ENCODE measurements around the gene TMEM236.

Gene TMEM236

DNA sequence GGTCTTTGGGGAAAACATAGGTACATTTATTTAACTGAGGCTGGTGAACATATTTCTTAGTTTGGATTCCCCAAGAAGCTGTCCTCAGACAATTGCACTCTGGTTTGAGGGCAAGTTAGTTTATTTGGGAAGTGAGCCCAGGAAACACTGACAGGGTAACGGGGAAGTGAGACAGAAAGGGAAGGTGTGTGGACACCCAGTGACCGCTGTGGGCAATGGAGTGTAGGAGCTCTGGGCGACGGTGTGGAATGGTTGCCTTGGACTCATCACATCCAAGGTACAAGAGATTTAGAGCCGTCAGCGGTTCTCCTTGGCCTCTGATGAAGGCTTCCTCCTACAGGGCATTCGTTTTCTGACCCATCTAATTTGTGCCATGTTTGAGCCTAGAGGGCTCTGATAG lies 64.2 kb downstream of the TMEM236 start:
- H3K4me3 ChIP-seq (ENCODE audit: low read depth, low read length), result no peak overlapping the region
- no peak for DNase-seq (ENCODE audit: low read depth)
- TF ChIP-seq, protein P1, sequence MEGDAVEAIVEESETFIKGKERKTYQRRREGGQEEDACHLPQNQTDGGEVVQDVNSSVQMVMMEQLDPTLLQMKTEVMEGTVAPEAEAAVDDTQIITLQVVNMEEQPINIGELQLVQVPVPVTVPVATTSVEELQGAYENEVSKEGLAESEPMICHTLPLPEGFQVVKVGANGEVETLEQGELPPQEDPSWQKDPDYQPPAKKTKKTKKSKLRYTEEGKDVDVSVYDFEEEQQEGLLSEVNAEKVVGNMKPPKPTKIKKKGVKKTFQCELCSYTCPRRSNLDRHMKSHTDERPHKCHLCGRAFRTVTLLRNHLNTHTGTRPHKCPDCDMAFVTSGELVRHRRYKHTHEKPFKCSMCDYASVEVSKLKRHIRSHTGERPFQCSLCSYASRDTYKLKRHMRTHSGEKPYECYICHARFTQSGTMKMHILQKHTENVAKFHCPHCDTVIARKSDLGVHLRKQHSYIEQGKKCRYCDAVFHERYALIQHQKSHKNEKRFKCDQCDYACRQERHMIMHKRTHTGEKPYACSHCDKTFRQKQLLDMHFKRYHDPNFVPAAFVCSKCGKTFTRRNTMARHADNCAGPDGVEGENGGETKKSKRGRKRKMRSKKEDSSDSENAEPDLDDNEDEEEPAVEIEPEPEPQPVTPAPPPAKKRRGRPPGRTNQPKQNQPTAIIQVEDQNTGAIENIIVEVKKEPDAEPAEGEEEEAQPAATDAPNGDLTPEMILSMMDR (IDR thresholded peaks at IDR 0.05; ENCODE audit: control insufficient read depth, extremely low read depth, insufficient read depth), result no peak

DNA sequence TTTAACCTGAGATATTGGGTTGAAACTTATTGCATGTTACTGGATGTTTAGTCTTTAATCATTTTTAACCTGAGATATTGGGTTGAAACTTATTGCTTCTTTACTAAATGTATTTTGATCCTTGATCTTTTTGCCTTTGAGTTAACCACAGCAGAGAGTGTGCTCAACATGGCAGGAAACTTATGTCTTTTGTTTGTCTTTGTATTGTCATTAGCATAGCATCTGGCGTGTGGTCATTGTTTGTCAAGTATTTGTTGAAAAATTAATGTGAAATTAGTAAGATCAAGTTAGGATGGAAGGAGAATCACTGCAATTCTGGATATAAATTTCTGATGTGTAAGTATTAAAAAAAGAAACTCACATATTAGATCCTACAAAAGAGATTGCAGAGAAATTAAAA lies 65.3 kb downstream of the TMEM236 start:
- no peak for DNase-seq (ENCODE audit: low read depth)
- TF ChIP-seq, protein P1 (IDR thresholded peaks at IDR 0.05; ENCODE audit: control insufficient read depth, extremely low read depth, insufficient read depth), result no peak
- no peak overlapping the region for H3K4me3 ChIP-seq (ENCODE audit: low read depth, low read length)

DNA sequence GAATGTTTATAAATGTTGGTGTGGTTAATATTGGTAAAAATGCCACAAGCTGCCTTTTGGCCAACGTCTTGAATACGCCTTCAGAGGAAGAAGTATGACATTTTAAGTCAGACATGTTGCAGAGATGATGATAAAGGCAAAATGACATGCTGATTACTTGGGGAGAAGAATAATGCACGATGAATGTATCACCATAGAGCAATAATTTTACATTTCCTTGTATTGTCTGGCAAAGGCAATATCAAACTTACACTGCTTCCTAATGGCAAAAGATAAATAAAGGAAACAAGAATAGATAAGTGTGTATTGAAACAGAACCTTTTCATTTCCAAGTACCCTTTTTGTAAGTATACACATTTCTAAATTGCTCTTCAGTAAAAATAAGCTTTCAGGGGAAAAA lies 65.8 kb downstream of the TMEM236 start:
- H3K4me3 ChIP-seq (ENCODE audit: low read depth, low read length), result no peak overlapping the region
- TF ChIP-seq, protein P1 (IDR thresholded peaks at IDR 0.05; ENCODE audit: control insufficient read depth, extremely low read depth, insufficient read depth), result no peak
- DNase-seq (ENCODE audit: low read depth), result no peak

DNA sequence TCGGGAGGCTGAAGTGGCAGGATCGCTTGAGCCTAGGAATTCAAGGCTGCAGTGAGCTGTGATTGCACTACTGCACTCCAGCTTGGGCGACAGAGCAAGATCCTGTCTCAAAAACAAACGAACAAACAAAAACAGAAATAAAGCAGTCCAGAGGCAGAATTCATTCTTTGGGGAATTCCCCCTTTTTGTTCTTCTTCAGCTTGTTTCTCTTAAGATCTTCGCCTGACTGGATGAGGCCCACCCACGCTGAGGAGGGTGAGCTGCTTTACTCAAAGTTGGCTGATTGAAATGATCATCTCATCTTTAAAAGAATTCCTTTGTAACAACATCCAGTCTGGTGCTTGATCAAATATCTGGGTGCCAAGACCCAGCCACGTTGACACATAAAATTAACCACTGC lies 67.8 kb downstream of the TMEM236 start:
- TF ChIP-seq, protein P1 (IDR thresholded peaks at IDR 0.05; ENCODE audit: control insufficient read depth, extremely low read depth, insufficient read depth), result no peak
- no peak for DNase-seq (ENCODE audit: low read depth)
- H3K4me3 ChIP-seq (ENCODE audit: low read depth, low read length), result no peak overlapping the region

DNA sequence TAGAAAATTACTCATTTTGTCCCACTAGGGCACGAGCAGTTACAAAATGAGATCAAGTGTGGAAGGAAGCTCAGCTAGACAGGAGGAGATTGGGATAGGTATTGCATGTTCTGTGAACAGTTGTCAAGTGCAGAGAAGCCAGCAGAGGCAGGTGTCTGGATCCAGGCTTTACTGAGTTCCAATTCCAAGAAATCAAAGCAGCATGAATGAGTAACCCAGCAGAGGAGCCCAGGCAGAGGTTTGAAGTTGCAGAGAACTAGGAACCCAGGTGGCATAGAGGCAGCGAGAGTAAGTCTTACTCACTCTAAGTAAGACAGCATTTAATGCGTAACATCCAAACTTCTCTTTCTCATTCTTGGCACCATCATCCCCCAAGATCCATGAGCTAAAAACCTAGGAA lies 68.9 kb downstream of the TMEM236 start:
- no peak for DNase-seq (ENCODE audit: low read depth)
- H3K4me3 ChIP-seq (ENCODE audit: low read depth, low read length), result no peak overlapping the region
- TF ChIP-seq, protein P1 (IDR thresholded peaks at IDR 0.05; ENCODE audit: control insufficient read depth, extremely low read depth, insufficient read depth), result no peak

DNA sequence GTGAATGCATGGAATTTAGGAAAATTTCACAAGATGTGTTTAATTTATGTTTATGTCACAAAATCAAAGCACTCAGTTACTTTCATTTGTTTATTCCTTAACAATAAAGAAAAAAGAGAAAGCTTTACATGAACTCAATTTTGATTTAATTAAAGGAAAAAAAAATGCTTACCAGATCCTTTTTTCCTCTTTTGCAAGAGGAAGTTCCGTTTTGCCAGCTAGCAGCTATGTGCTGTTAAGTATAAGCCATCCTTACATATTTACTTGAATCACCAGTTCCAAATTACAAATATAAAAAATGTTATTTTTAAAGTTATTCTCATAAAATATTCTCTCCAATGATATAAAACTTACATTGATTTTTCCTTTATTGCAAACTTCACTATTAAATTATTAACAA lies 69.9 kb downstream of the TMEM236 start:
- H3K4me3 ChIP-seq (ENCODE audit: low read depth, low read length), result no peak overlapping the region
- TF ChIP-seq, protein P1 (IDR thresholded peaks at IDR 0.05; ENCODE audit: control insufficient read depth, extremely low read depth, insufficient read depth), result no peak
- no peak for DNase-seq (ENCODE audit: low read depth)

DNA sequence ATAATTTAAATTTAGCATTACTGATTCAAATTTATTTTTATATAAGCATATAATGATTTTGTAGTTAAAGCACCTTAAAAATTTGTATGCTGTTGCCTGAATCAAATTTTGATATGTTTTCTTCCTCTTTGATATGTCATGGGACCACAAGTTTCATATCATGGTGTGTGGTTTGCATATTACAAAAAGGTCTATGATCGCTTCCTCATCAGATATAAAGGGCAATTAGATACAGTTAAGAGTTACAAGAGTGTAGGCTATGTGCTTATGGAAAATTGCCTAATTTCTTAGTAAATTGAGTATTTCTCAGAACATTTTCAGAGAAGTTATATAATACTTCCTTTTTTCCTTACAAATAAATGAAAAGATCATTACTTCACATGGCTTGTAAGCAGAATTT lies 79.3 kb downstream of the TMEM236 start:
- H3K4me3 ChIP-seq (ENCODE audit: low read depth, low read length), result no peak overlapping the region
- TF ChIP-seq, protein P1 (IDR thresholded peaks at IDR 0.05; ENCODE audit: control insufficient read depth, extremely low read depth, insufficient read depth), result no peak
- no peak for DNase-seq (ENCODE audit: low read depth)
